Epithelial cell of prostate (primary cell): ENCODE results near the gene ACER3.
"Not testable (repeated sequence)": the region's sequence is repeated elsewhere in the genome, so short reads cannot be mapped to it uniquely, and the experiment has no call there.

Experiments
- DNase-seq: peaks from one replicate; pipeline ENCODE4 v3.0.0-alpha.2; 2011; ENCODE audit warnings: low read depth, low spot score
- H3K27ac ChIP-seq: fragments of 450-650 bp; 2 replicates; pipeline ENCODE4 v1.5.1; 2017; ENCODE audit warnings: mild to moderate bottlenecking

ACER3 gene

GRCh38 chr11:76860539-76861475 lies at the start of gene ACER3:
Gene ACER3 (plus strand): TSS chr11:76860918. CDS start chr11:76860977, 59 bp downstream.
- peak; percentile 16 for DNase-seq
- H3K27ac ChIP-seq: peak within 1 kb of the TSS; percentile 66

GRCh38 chr11:76811259-76811658 lies 49.5 kb upstream of the ACER3 start:
- DNase-seq: no peak
- H3K27ac ChIP-seq: no peak overlapping the region

GRCh38 chr11:76814414-76814813 lies 46.3 kb upstream of the ACER3 start:
- no peak overlapping the region for H3K27ac ChIP-seq
- no peak for DNase-seq

- H3K27ac ChIP-seq, DNase-seq: not testable (repeated sequence)
Observed at GRCh38 chr11:76815678-76816077, 45.0 kb upstream of the ACER3 start.

GRCh38 chr11:76820184-76820566 lies 40.5 kb upstream of the ACER3 start:
- DNase-seq: no peak
- no peak overlapping the region for H3K27ac ChIP-seq

- not testable (repeated sequence) for H3K27ac ChIP-seq, DNase-seq
Observed at GRCh38 chr11:76821396-76821795, 39.3 kb upstream of the ACER3 start.

- no peak overlapping the region for H3K27ac ChIP-seq
- no peak for DNase-seq
Observed at GRCh38 chr11:76822406-76822805, 38.3 kb upstream of the ACER3 start.

- H3K27ac ChIP-seq: peak overlapping the region; percentile 92
- DNase-seq: no peak
Observed at GRCh38 chr11:76823481-76824028, 37.2 kb upstream of the ACER3 start.

- H3K27ac ChIP-seq: peak overlapping the region; percentile 92
- no peak for DNase-seq
Observed at GRCh38 chr11:76824083-76824939, 36.4 kb upstream of the ACER3 start.

GRCh38 chr11:76824980-76825725 lies 35.6 kb upstream of the ACER3 start:
- H3K27ac ChIP-seq: peak overlapping the region; percentile 92
- peak; percentile 61 for DNase-seq

- peak overlapping the region; percentile 92 for H3K27ac ChIP-seq
- no peak for DNase-seq
Observed at GRCh38 chr11:76825726-76826396, 34.9 kb upstream of the ACER3 start.

- not testable (repeated sequence) for DNase-seq
Observed at GRCh38 chr11:76826508-76826907, 34.2 kb upstream of the ACER3 start.

GRCh38 chr11:76827005-76827404 lies 33.7 kb upstream of the ACER3 start:
- not testable (repeated sequence) for H3K27ac ChIP-seq, DNase-seq

More at GRCh38 chr11:76826508-76826907, 34.2 kb upstream of the ACER3 start:
- H3K27ac ChIP-seq: not testable (repeated sequence)

- H3K27ac ChIP-seq: no peak overlapping the region
- DNase-seq: no peak
Observed at GRCh38 chr11:76830639-76831327, 29.9 kb upstream of the ACER3 start.

GRCh38 chr11:76831686-76832310 lies 28.9 kb upstream of the ACER3 start:
- DNase-seq: no peak
- H3K27ac ChIP-seq: no peak overlapping the region

GRCh38 chr11:76832361-76832760 lies 28.4 kb upstream of the ACER3 start:
- no peak overlapping the region for H3K27ac ChIP-seq
- no peak for DNase-seq

GRCh38 chr11:76834151-76834550 lies 26.6 kb upstream of the ACER3 start:
- no peak overlapping the region for H3K27ac ChIP-seq
- DNase-seq: no peak

- H3K27ac ChIP-seq: no peak overlapping the region
- DNase-seq: no peak
Observed at GRCh38 chr11:76835036-76835435, 25.7 kb upstream of the ACER3 start.
